ELR (cell line): ENCODE data around the gene CILP2.

Experiments
- DNase-seq: peaks from one replicate; pipeline ENCODE4 v3.0.0-alpha.2; 2015; ENCODE audit warnings: low read depth

Gene CILP2

DNA sequence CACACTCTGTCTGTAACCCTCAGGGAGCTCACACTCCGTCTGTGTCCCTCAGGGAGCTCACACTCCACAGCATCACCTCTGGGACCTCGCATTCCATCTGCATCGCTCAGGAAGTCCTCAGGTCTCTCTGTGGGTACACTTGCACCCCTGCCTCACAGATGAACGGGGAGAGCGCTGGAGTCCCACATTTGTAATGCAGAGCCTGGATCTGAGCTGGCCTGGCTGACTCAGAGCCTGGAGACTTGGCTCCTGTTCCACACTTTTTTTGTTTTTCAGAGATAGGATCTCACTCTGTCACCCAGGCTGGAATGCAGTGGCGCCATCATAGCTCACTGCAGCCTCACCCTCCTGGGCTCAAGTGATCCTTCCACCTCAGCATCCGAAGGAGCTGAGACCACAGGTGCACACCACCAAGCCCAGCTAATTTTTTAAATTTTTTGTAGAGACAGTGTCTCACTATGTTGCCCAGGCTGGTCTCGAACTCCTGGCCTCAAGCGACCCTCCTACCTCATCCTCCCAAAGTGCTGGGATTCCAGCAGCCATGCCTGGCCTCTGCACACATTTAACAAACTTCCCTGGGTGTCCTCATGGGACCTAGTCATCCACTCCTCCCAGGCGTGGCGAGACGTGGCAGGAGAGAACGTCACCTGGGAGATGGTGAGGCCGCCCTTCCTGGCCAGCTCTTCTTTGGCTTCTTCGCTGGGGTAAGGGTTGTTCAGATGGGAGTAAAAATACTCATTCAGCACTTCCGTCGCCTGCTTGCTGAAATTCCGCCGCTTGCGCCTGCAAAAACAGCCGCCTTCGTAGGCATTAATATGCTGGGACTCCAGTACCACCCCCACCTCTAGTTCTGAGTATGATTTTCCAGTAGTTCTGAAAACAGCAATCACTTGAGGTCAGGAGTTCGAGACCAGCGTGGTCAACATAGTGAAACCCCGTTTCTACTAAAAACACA lies 31.0 kb downstream of the CILP2 start:
- DNase-seq: peak; percentile 82

DNA sequence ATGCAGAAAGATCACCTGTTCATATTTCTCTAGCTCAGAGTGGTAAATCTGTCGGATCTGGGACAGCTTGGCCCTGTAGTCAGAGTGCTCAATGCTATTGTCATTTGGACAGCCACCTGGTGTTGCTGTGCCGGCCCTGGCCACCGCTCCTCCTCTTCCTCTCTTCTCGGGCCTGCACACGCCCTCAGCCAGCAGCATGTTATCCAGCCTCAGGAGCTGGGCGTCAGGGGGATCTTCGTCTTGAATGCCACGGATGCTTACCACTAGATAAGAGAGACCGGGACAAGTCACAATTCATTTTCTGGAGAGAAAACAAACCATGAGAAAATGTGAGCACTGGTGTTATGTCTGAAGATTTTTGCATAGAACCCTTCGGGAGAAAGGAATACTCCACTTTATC lies 32.5 kb downstream of the CILP2 start:
- DNase-seq: no peak

DNA sequence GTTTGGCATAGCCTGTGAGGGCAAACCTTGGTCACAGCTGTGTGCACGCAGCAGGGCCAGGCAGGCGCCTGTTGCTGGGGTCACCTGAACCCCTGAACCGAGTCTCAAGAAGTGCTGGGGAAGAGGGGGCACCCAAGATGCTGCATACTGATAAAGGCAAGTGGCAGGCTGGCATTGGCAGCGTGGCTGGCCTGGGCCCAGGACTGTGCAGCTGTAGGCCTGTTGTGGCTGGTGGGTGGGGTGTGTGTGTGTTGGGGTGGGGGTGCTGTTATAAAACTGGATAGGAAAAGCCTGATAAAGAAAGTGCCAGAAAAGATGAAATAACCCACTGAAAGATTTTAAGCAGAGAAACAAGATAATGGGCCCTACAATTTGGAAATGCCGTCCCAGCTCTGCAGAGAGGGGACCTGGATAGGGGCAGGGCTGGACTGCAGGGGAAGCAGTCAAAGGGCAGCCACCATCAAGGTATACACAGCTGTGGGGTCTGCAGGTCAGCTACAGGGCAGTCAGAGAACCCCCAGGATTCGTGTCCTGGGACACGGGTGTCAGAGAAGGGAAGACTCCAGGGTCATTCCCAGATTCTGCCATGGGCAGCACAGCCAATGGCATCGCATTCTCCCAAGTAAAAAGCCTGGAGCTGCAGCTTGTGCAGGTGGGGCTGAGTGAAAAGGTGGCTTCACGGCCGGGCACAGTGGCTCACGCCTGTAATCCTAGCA lies 33.2 kb downstream of the CILP2 start:
- DNase-seq: no peak

DNA sequence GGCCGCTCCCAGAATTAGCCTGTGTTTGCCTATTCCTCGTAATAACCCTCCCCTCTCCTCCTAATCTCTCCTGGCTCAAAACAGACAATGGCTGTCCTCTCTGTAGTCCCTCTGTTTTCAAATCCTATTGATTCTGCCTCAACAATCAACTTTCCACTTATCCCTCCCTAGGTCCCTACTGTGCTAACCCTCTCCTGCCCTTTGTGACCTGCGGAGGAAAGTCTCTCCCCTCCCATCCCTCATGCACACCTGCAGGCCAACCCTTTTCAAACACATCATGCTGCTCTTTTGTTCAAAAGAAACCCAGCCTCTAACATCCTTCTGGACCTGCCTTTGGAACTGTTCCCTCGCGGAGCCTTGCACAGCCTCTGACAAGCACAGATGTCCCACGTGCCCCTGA lies 37.3 kb downstream of the CILP2 start:
- no peak for DNase-seq

DNA sequence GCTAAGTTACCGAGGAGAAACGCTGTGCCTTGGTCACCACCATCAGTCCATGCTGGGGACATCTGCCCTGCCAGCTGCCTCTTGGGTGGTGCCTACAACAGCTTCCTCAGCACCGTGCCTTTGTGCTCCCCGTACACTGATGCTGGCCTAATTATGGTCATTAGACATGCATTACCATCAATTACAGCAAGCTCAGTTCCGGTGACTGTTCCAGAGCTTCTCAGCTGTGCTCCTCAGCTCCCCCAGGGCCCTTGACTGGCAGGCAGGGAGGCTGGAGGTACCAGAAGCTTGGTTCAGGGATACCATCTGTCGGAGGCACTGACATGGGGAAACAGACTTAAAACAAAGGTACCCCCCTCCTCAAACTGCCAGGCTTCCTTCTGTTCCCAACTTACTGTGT lies 40.2 kb downstream of the CILP2 start:
- DNase-seq: no peak

DNA sequence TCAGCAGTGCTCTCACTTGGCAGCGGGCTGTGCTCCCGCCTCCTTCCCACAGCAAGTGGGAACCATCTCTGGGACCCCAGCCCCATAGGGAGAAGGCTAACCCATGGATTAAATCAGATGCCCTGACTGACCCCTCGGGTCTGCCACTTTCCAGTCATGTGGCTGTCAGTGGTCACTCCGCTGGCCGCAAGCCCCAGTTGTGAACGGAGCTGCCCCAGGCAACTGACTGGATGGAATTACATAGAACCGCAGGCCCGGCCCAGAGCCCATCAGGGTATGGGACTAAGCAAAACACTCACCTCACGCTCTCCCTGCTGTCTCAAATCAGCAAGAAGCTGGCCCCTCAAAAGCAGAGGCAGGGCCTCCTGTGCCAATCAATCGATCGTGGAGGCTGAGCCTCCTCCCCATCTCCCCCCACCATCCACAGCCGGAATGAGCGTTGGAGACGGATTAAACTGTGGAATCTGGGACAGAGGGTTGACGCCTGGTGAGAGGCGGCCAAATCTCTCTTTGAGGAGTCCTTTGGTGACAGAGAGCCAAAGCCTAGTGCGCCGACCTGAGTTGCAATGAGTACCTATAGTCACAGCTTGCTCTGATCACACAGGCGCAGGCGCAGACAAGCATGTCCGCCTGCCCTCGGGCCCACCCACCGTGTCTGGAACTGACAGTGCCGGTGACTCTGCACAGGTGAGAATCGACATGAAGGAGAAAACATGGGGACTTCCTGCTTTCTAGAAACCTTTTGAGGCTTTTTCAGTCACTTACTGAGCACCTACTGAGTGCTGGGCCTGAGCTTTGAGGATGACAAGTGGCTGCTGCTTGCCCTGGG lies 41.7 kb downstream of the CILP2 start:
- no peak for DNase-seq

DNA sequence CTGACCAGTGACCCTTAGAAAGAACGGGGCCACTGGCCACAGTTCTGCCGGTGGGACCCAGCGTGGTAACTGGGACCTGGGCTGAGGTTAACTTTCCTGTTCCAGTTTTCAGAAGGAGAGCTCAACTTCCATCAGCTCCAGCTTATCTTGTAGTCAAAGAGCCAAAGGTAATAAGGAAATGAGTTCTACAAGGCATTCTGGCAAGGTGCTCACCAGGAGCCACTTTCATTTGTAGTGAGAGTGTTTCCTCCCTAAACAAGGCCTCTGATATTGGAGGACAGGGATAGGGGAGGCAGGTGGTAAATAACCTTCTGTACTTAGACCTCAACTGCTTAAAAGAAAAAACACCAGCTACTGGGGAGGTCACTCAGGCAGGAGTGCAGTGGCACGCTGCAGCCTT lies 42.4 kb downstream of the CILP2 start:
- DNase-seq: no peak

DNA sequence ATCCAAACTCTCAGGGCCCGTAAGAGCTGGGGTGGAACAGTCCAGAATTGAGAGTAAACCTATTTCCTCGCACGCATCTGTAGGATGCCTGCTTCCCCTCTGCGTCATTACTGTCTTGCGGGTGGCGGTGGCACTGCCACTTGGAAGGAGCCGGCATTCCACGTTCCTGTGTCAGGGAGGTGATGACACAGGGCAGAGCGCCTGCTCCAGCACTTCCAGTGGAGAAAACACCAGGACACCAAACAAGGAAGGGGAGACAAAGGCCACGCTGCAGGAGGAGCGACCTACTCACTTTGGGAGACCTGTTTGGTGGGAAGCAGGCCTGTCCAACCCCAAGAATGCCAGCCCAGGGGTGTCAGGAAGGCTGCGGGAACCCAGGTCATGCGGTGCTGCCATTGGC lies 43.3 kb downstream of the CILP2 start:
- DNase-seq: no peak

DNA sequence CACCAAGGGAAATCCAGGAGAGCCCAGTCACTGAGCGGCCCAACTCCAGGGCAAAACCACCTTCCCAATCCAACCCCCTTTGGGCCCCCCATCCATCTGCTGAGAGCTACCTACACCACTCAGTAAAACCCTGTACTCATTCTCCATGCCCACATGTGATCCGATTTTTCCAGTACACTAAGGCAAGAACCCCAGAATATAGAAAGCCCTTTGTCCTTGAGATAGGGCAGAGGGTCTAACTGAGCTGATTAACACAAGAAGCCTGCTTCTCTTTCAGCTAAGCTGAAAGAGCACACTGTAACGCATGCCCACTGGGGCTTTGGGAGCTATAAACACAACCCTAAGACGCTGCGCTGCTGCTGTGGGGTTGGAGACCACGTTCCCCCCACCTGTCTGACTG lies 44.4 kb downstream of the CILP2 start:
- no peak for DNase-seq

DNA sequence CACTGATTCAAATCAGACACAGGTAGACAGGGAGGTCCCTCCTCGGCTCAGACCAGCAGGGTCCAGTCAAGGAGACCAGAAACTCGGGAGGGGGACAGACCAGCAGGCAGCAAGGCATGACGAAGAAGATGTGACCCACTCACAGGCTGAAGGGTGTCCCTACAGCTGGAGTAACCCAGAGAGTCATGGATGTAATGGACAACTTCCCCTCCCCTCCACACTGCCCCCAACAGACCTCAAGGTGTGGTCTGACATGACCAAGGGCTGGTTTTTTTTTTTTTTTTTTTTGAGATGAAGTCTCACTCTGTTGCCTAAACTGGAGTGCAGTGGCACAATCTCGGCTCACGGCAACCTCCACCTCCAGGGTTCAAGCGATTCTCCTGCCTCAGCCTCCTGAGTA lies 46.3 kb downstream of the CILP2 start:
- DNase-seq: no peak

DNA sequence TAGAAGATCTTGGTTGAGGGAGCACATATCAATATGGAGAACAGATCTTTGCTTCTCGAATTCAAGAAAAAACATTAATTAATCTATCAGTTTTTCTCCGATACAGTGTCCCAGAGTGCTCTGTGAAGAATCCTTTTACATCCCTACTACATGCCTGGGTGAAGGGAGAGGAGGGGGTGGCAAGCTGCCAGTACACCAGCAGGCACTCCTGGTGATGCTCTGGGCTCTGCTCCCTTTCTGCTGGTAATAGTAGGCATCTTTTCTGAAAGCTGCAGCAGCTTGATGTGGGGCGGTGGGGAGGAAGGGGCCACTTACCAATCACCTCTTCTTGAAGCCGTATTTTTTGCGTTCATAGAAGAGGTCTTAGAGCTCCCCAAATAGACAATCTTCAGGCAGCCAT lies 49.7 kb downstream of the CILP2 start:
- DNase-seq: no peak

DNA sequence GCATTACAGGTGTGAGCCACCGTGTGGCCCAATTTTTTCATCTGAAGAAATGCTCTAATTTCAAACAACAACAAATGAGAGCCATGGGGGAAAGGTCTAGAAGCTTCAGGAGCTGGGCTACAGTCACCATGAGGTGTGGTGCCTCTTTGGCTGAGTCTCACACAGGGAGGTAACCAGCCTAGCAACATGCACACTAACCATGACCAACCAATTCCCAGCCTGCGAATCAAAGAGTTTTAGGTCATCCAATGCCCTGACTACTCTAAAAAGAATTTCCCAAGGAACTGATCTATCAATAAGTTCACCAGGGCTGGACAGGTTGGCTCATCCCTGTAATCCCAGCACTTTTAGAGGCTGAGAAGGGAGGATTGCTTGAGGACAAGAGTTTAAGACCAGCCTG lies 50.5 kb downstream of the CILP2 start:
- DNase-seq: peak; percentile 78

DNA sequence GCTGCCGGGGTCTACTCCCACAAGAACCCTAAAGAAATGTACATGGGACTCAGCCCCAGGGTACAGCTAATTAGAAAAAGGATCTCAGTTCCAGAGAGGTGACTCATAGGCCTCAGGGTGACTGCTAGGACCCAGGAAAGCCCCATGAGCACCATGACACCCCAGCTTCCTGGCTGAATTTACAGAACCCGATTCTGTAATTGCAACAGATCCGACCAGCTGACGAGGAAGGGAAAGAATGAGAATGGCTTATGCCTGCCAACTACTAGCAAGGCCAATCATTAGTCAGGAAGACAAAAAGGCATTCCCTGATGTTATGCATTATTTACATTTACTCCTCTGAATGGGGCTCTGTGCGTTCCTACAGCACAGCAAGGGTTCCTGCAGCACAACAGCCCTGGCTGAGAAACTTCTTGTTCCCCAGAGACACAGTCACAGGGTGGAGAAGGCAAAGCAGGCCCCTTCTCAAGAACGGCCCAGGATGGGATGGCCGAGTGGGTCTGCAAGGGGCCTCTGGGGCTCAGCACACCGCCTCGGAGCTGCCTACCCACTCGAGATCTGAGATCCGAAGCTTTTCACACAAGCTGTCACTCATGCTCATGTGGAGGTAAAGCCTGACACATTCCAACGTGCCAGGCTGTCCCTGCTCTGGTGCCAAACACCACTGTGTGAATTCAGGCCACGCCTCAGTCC lies 53.2 kb downstream of the CILP2 start:
- peak; percentile 99 for DNase-seq

DNA sequence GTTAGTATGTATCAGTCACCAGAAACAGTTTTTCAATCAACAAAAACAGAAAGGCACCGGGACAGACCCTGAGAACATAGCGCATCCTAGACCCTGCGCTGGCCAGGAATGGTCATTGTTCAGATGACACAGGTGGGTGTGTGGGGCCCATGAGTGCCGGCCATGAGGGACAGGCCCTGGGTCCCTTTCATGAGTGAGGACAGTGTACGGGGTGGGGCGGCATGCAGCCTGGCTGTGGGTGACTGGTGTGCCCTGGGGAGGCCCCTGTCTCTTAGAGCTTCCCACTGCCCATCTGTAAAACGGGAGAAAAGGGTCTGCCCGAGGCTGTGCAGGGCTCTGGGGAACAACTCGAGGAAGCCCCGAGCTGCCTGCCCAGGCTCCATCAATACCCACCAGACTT lies 54.6 kb downstream of the CILP2 start:
- no peak for DNase-seq

DNA sequence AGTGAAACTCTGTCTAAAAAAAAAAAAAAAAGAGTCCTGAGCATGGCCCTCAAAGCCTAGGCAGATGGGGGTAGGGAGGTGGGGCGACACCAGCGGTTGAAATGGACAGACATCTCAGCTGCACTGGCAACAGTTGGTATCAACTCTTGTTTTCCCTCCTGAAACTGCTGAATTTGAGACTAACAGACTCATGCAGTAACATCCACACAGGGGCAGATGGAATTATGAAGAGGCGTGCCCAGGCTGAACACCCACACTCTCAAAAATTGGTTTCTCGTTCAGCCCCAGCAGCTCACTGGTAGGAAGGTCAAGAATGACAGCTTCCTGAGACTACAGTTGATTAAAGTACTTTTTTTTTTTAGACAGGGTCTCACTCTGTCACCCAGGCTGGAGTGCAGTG lies 56.3 kb downstream of the CILP2 start:
- no peak for DNase-seq

DNA sequence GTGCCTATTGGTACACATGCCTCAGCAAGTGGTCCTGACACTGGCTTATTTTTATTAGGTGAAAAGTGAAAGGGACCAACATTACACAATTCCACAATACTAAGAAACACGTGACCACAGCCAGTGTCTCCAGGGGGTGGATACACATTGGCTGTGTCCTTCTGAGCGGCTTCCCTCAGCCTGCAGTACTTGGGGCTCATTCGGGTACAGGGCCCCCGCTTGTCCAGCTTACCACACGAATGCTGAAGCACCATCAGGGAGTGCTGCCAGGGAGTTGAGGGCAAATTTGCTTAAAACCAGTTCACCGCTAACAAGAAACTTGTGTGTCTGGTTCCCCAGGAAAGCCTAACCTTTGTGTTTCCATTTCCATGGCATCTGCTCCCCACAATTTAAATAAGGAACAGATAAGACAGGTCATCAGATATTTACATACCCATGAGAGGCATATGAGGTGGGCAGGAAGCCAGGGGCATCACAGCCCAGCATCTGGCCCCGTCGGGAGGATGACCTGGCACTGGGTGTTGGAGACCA lies 57.2 kb downstream of the CILP2 start:
- peak; percentile 21 for DNase-seq
